Renal cortical epithelial cell (primary cell): ENCODE data around the gene WSCD2. TPM values are rescaled to one million over a fixed set of nuclear protein-coding genes. Genes with fewer than 3 reads are reported as not detected.

Experiments
- DNase-seq: peaks from one replicate; pipeline ENCODE4 v3.0.0-alpha.2; 2011; ENCODE audit warnings: low read depth
- total RNA-seq: library from RNA; depleted of rRNA; stranded (reverse); fragments of >200 nt; gene quantifications from 2 replicates; pipeline ENCODE4 v1.2.3, GENCODE V29; 2014

Gene WSCD2
- total RNA-seq, 1 donor from 2014 or later: not detected

- DNase-seq: no peak
Observed at GRCh38 chr12:108107293-108107692, 21.8 kb upstream of the WSCD2 start.

- no peak for DNase-seq
Observed at GRCh38 chr12:108109504-108109903, 19.6 kb upstream of the WSCD2 start.

- no peak for DNase-seq
Observed at GRCh38 chr12:108109954-108110353, 19.1 kb upstream of the WSCD2 start.

GRCh38 chr12:108110844-108111243, 18.2 kb upstream of the WSCD2 start:
- no peak for DNase-seq

- no peak for DNase-seq
Observed at GRCh38 chr12:108112832-108113556, 16.1 kb upstream of the WSCD2 start.

GRCh38 chr12:108115123-108116121, 13.7 kb upstream of the WSCD2 start:
- no peak for DNase-seq

GRCh38 chr12:108116254-108116653, 12.8 kb upstream of the WSCD2 start:
- no peak for DNase-seq

GRCh38 chr12:108116699-108117098, 12.4 kb upstream of the WSCD2 start:
- no peak for DNase-seq

- no peak for DNase-seq
Observed at GRCh38 chr12:108117163-108117849, 11.8 kb upstream of the WSCD2 start.

GRCh38 chr12:108117902-108118301, 11.2 kb upstream of the WSCD2 start:
- no peak for DNase-seq

GRCh38 chr12:108119126-108119973, 9.7 kb upstream of the WSCD2 start:
- no peak for DNase-seq

GRCh38 chr12:108119974-108120862, 8.9 kb upstream of the WSCD2 start:
- DNase-seq: no peak

- DNase-seq: no peak
Observed at GRCh38 chr12:108120863-108121165, 8.3 kb upstream of the WSCD2 start.

- no peak for DNase-seq
Observed at GRCh38 chr12:108121320-108121719, 7.8 kb upstream of the WSCD2 start.

GRCh38 chr12:108121728-108122471, 7.2 kb upstream of the WSCD2 start:
- DNase-seq: no peak

GRCh38 chr12:108122644-108123043, 6.4 kb upstream of the WSCD2 start:
- no peak for DNase-seq

- DNase-seq: no peak
Observed at GRCh38 chr12:108123402-108123801, 5.7 kb upstream of the WSCD2 start.

GRCh38 chr12:108125073-108125472, 4.0 kb upstream of the WSCD2 start:
- DNase-seq: no peak

GRCh38 chr12:108126212-108126611, 2.9 kb upstream of the WSCD2 start:
- DNase-seq: no peak
